ENCODE data around the gene DCPS. TPM values are rescaled to one million over a fixed set of nuclear protein-coding genes. Genes with fewer than 3 reads are reported as not detected.
A peak's percentile ranks its signal among the peaks of the same experiment; 100 is the strongest.

DCPS gene
- total RNA-seq, 1 experiment from 2014 or later = 23.8 TPM

GRCh38 chr11:126282361-126282735 is 21.5 kb upstream of the DCPS start:
- Histone ChIP-seq H3K9me2 (ENCODE audit: insufficient read depth) (no peaks in the 10 kb centered on the region), H3K4me3 (peak overlapping the region; percentile 83), H3K36me3 (ENCODE audit: low read depth) (no peaks in the 10 kb centered on the region), H2AFZ (peak overlapping the region; percentile 97), H4K20me1 (ENCODE audit: insufficient read depth) (no peaks in the 10 kb centered on the region), H3K27me3 (ENCODE audit: insufficient read depth, low read depth) (no peaks in the 10 kb centered on the region), H3F3A (ENCODE audit: insufficient read depth, low read depth) (peaks cover 15% of the 10 kb centered on the region; the same call in 1 of the 2 replicates), H3K9me3 (ENCODE audit: insufficient read depth, low read depth) (no peaks in the 10 kb centered on the region), H3K27ac (peak overlapping the region; percentile 77; the same call in 1 of the 2 replicates), H3K4me2 (peak overlapping the region; percentile 90), H3K79me2 (ENCODE audit: low read depth) (peaks cover 14% of the 10 kb centered on the region), H3K4me1 (replicated peaks; ENCODE audit: insufficient read depth) (peaks cover 23% of the 10 kb centered on the region)
- TF ChIP-seq EZH2 (IDR thresholded peaks at IDR 0.05; ENCODE audit: low read depth) (no peak), CTCF (conservative IDR thresholded peaks at IDR 0.05) (no peak)
- CTCF ChIA-PET = no interaction called here
- BruUV-seq (replicated peaks) = TSS peak; percentile 73
- peak; percentile 28 to 38 for DNase-seq
- intact Hi-C loops (cut with micrococcal nuclease; ENCODE audit: unreplicated experiment) = no loop called here
- POLR2A ChIA-PET (ENCODE audit: unreplicated experiment) = interaction anchor here (0.6 kb wide), 2 partner anchors 75 to 578 kb away, joined by 3 to 6 read pairs; no protein-coding TSS in a partner anchor

GRCh38 chr11:126282736-126283591 is 20.9 kb upstream of the DCPS start, which contains the start of gene TIRAP:
Gene TIRAP (plus strand): TSS chr11:126283093. CDS start chr11:126290895, 7,802 bp downstream.
- Histone ChIP-seq H3K4me3 (peak within 1 kb of the TSS; percentile 83), H3K9me3 (ENCODE audit: insufficient read depth, low read depth) (no peaks in the 10 kb centered on the region), H3K9me2 (ENCODE audit: insufficient read depth) (no peaks in the 10 kb centered on the region), H3K27ac (peak within 1 kb of the TSS; percentile 77), H3K4me2 (peak within 1 kb of the TSS; percentile 90), H3K27me3 (ENCODE audit: insufficient read depth, low read depth) (no peaks in the 10 kb centered on the region), H2AFZ (peak within 1 kb of the TSS; percentile 97), H3K36me3 (ENCODE audit: low read depth) (no peaks in the 10 kb centered on the region), H3F3A (ENCODE audit: insufficient read depth, low read depth) (peaks cover 15% of the 10 kb centered on the region; the same call in 1 of the 2 replicates), H3K79me2 (ENCODE audit: low read depth) (peaks cover 14% of the 10 kb centered on the region), H4K20me1 (ENCODE audit: insufficient read depth) (no peaks in the 10 kb centered on the region), H3K4me1 (replicated peaks; ENCODE audit: insufficient read depth) (peaks cover 23% of the 10 kb centered on the region)
- no TSS peak for BruUV-seq (replicated peaks)
- intact Hi-C loops (cut with micrococcal nuclease; ENCODE audit: unreplicated experiment) = loop anchor here (1.0 kb wide), 1 partner anchor 14 kb away; the partner anchor contains the start of gene FOXRED1
- peak; percentile 64 to 68 for DNase-seq
- POLR2A ChIA-PET (ENCODE audit: unreplicated experiment) = interaction anchor here (0.6 to 0.7 kb wide), 3 partner anchors 13 to 578 kb away, joined by 3 to 6 read pairs (median 3); no protein-coding TSS in a partner anchor
- CTCF ChIA-PET = no interaction called here
- TF ChIP-seq EZH2 (IDR thresholded peaks at IDR 0.05; ENCODE audit: low read depth) (no peak), CTCF (conservative IDR thresholded peaks at IDR 0.05) (no peak)

- POLR2A ChIA-PET (ENCODE audit: unreplicated experiment) = no interaction called here
- Histone ChIP-seq H3K4me3 (no peak overlapping the region; the same call in 1 of the 2 replicates), H2AFZ (no peak overlapping the region), H3K9me3 (ENCODE audit: insufficient read depth, low read depth) (no peaks in the 10 kb centered on the region), H3K27me3 (ENCODE audit: insufficient read depth, low read depth) (no peaks in the 10 kb centered on the region), H3K4me2 (peak overlapping the region; percentile 90; the same call in 1 of the 2 replicates), H3K9me2 (ENCODE audit: insufficient read depth) (no peaks in the 10 kb centered on the region), H4K20me1 (ENCODE audit: insufficient read depth) (no peaks in the 10 kb centered on the region), H3K36me3 (ENCODE audit: low read depth) (no peaks in the 10 kb centered on the region), H3K4me1 (replicated peaks; ENCODE audit: insufficient read depth) (peaks cover 23% of the 10 kb centered on the region), H3F3A (ENCODE audit: insufficient read depth, low read depth) (peaks cover 15% of the 10 kb centered on the region; the same call in 1 of the 2 replicates), H3K79me2 (ENCODE audit: low read depth) (peaks cover 14% of the 10 kb centered on the region), H3K27ac (no peak overlapping the region)
- no TSS peak for BruUV-seq (replicated peaks)
- DNase-seq = peak; percentile 73 to 85
- intact Hi-C loops (cut with micrococcal nuclease; ENCODE audit: unreplicated experiment) = no loop called here
- TF ChIP-seq CTCF (conservative IDR thresholded peaks at IDR 0.05) (no peak), EZH2 (IDR thresholded peaks at IDR 0.05; ENCODE audit: low read depth) (no peak)
- CTCF ChIA-PET = no interaction called here
Observed at GRCh38 chr11:126284829-126285228, 19.0 kb upstream of the DCPS start.
